KOPT-K1 (cell line): ENCODE data around the gene NDUFAF8.

Experiments
- H3K27ac ChIP-seq: fragments of 200-600 bp; sonication (generic); 2 replicates; pipeline ENCODE4 v1.5.1; 2016; ENCODE audit warnings: antibody characterized with exemption, mild to moderate bottlenecking, low read depth, low read length; ENCODE audit not compliant: poor library complexity, severe bottlenecking
- H3K36me3 ChIP-seq: fragments of 200-600 bp; sonication (generic); 2 replicates; pipeline ENCODE4 v1.5.1; 2017; ENCODE audit warnings: antibody characterized with exemption, mild to moderate bottlenecking, low read length, moderate library complexity; ENCODE audit not compliant: insufficient read depth
- H3K9me3 ChIP-seq: fragments of 200-600 bp; sonication (generic); 2 replicates; pipeline ENCODE4 v1.5.1; 2017; ENCODE audit warnings: antibody characterized with exemption, low read length, mild to moderate bottlenecking; ENCODE audit not compliant: insufficient read depth, poor library complexity, severe bottlenecking

The NDUFAF8 gene

DNA sequence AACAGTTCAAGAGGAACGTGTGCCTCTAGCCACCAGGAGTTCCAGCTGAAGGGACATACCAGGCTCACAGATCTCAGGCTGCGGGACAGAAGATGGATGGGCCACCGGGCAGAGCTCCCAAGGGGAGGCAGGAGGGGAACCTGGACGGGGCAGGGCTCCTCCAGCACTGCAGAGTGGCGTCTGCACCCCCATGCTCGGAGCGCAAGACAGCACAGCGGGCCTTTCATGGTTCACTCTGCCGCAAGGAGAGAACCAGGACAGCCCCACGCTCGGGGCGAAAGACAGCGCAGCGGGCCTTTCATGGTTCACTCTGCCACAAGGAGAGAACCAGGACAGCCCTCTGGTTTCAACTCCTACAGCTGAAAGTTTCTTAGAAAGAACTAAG, 35.3 kb downstream of the NDUFAF8 start:
- Histone ChIP-seq H3K27ac (no peak overlapping the region), H3K9me3 (no peaks in the 10 kb centered on the region), H3K36me3 (peaks cover 98% of the 10 kb centered on the region)

DNA sequence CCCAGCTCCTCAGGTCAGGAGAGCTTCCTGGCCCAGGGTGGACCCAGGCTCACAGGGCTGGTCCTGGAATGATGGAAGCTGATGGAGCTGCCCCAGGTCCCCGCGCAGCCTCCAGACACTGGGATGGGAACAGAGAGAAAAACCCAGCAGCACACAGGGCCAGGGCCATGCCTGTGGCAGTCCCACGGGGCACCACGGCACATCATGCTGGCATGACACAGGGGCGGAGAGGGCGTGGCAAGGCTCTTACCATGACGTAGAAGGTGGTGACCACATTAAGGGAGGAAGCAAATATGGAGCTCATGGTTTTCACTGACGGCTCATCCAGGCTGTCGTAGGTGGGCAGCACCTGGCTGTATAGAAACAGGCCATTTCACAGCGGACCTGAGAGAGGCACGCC, 37.7 kb downstream of the NDUFAF8 start:
- H3K36me3 ChIP-seq, result peaks cover 96% of the 10 kb centered on the region
- H3K27ac ChIP-seq, result no peak overlapping the region
- no peaks in the 10 kb centered on the region for H3K9me3 ChIP-seq

DNA sequence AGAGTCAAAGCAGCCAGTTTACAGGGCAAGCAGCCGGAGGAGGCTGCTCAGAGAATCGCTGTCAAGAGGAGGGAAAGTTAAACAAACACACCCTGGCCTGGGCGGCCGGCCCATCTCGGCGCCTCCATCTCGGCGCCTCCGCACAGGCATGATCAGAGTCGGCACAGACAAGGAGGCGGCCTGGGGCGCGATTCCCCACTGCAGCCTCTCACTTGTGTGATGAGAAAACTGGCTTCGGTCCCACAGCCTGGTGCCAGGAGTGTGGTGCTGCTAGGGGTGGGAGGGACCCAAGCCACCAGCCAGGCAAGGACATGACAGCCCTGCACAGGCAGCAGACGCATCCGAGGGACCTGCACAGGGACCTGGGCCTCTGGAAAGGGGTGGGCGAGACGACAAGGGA, 38.3 kb downstream of the NDUFAF8 start:
- Histone ChIP-seq H3K27ac (no peak overlapping the region), H3K36me3 (peaks cover 97% of the 10 kb centered on the region), H3K9me3 (no peaks in the 10 kb centered on the region)

DNA sequence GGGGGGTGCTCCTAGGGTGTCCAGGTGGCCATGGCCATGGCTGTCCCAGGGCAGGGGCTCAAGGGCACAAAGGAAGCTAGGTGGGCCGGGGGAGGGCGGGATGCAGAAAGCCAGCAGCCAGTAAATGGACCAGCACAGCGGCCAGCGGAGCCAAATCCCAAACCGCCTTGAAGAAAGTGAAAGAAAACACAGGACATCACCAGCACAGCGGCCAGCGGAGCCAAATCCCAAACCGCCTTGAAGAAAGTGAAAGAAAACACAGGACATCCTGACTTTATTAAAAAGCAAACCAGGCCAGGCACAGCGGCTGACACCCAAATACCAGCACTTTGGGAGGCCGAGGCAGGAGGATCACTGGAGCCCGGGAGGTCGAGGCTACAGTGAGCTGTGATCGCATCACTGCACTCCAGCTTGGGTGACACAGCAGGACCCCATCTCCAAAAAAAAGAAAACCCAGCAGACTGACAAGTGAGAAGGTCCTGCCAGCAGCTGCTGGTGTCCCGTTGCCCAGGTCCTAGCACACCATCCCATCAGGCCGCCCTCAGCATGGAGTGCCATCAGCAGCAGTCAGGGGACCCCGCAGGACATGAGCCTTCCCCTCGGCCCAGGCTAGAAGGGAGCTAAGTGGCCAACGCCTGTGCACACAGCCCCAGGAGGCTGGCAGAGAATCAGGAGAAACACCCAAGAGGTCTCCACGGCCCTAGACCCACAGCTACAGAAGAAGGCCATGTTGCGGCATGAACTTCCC, 39.0 kb downstream of the NDUFAF8 start:
- no peaks in the 10 kb centered on the region for H3K9me3 ChIP-seq
- H3K36me3 ChIP-seq, result peaks cover 97% of the 10 kb centered on the region
- H3K27ac ChIP-seq, result no peak overlapping the region

DNA sequence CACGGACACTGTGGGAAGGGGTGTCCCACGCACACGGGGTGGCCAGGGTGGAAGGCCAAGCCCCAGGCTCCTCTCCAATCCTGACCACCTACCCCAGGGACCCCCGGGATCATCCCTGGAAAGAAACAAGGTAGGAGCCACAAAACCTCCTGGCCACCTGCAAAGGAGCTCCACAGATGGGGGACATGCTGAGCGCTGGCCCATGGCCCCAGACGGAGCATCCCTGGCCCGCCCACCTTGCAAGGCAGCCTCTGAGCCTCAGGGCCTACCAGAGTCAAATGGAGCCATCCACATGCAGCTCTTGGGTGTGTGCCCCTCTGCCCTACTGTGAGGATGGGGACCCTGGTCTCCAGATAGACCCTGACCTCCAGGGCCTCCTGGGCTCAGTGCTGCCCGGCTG, 39.7 kb downstream of the NDUFAF8 start:
- H3K27ac ChIP-seq, result no peak overlapping the region
- peaks cover 96% of the 10 kb centered on the region for H3K36me3 ChIP-seq
- H3K9me3 ChIP-seq, result no peaks in the 10 kb centered on the region

DNA sequence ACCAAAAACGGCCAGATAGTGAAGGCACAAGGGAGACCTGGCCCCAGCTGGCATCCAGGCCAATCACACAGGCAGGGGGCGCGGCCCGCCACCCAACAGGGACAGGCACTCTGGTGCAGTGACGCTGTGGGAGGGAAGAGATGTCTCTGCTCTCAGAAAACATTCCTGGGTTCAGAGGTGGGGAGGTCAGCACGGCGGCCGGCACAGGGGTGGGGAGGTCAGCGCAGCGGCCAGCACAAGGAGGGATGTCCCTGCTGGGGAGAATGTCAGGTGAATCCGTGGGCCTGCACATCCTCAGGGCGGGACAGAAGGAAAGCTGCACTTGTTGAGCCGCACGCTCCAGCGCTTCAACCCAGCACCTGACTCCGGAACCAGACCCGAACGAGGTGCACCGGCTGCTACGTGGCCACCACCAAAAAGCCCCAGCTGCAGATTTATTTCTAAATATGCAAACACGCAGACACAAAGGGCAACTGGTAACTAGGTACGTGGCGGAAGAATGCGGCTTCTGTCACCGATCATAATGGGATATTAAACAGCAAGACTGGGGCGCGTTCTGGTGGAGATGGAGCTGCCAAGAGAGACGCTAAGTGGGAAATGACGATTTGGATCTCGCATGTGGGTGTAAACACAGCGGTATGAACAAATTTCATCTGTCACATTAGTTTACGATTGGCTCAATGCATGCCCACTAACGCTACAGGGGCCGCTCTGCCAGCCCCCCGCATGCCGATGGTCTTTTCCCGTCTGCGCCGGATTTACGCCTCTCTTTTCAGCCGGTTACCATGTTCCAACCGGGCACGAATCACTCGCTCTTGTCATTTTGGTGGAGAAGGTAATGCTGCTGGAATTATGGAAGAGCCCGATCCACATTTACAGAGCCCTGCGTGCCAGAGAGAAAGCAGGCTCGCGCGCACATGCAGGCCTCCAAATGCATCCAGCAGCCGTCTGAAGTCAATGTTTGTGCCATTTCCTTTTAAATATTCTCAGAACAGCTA, 40.5 kb downstream of the NDUFAF8 start:
- peaks cover 96% of the 10 kb centered on the region for H3K36me3 ChIP-seq
- no peaks in the 10 kb centered on the region for H3K9me3 ChIP-seq
- no peak overlapping the region for H3K27ac ChIP-seq

DNA sequence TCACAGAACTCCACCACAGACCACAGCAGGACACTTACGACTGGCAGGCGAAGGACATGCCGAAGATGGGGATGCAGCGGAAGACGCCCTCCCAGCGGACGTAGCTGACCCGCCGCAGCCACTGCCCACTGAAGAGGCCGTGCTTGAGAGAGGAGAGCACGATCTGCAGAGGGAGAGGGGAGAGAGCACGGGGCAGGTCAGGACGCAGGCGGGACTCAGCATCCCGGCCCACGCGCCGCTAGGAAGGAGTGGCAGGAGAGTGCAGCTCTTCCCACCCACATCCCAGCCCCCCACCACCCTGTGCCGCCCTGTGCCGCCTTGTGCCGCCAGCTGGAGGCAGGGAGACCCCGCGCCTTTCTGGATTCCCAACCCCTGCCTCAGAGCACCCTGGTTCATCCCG, 41.5 kb downstream of the NDUFAF8 start:
- H3K36me3 ChIP-seq, result peaks cover 90% of the 10 kb centered on the region
- no peaks in the 10 kb centered on the region for H3K9me3 ChIP-seq
- no peak overlapping the region for H3K27ac ChIP-seq

DNA sequence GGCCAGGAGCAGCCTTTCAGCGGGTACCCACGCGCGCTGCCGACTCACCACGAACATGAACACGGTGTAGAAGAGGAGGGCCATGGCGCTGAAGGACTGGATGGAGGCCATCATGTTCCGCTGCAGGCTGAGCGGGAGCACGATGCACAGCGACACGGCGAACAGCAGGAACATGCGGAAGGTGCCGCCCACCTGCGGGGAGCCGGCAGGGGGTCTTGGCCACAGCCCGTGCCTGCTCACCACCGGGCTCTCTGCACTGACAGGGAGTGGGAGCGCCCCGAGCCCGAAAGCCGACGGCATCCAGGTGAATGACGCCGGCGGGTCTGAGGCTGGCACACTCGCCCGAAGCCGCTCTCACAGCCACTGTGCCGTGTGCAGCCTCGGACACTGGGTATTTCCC, 43.0 kb downstream of the NDUFAF8 start:
- Histone ChIP-seq H3K9me3 (no peaks in the 10 kb centered on the region), H3K36me3 (peaks cover 86% of the 10 kb centered on the region), H3K27ac (no peak overlapping the region)

DNA sequence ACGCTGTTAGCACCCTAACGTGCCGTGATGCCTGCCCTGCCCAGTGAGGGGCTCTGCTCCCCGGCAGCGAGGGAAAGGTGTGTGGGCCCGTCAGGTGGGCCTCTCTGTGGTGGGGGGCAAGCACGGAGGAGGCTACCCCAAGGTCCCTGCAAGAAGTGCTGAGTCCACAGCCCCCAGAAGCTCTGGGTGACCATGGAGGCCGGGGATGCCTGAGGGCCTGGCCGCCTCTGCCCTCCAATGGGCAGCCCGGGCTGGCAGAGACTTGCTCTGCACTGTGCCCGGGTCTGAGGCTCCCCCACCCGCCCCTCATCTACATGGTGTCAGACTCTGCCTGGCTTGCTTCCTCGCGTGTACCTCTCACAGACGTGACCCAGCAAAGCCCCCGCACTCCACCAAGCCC, 43.8 kb downstream of the NDUFAF8 start:
- Histone ChIP-seq H3K9me3 (no peaks in the 10 kb centered on the region), H3K36me3 (peaks cover 86% of the 10 kb centered on the region), H3K27ac (no peak overlapping the region)

DNA sequence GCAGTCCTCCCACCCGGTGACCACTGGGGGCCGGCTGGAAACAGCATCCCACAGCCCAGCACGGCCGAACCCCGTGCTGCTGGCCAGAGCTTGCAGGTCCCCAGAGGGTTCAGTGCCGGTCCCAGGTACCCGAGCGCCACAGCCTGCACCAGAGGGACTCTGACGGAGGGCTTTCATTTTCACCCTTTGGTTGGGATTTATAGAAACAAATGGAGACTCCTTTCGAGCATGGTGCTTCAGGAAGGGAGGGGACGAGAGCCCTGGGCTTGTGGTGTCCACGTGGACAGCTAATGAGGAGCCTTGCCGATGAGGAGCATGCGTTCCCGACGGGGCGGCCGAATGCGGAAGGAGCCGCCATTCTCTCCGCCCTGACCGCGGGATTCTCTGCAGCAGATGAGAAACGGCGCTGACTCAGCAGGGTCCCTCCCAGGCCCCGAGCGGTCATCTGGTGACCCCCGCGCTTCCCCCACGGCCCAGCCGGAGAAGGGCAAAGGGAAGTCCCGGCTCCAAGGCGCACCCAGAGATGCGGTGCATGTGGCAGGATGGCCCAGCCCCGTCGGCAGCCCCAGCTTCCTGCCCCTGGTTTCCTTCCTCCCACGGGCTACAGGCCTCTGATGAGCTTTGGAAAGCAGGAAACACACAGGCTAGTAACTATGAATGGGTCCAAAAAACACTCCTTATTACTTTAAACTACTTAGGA, 46.2 kb downstream of the NDUFAF8 start:
- Histone ChIP-seq H3K36me3 (peaks cover 86% of the 10 kb centered on the region), H3K9me3 (no peaks in the 10 kb centered on the region), H3K27ac (peak overlapping the region; percentile 56)

DNA sequence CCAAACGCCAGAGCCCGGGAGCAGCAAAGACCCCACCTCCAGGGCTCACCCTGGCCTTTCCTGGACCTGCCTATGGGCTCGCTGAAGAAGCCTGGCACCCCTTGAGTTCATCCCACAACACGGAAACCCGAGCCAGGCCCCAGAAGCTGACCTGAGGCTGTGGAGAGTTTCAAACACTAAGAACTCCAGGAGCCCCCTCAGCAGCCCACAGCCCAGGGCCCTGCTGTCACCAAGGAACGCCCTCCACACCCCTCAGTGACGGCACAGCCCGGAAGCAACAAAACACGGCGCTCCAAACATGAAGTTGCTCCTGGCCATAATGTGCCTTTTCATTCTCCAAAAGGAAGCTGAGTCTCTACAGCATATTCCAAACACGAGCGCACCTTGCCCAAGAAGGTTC, 46.8 kb downstream of the NDUFAF8 start:
- Histone ChIP-seq H3K36me3 (peaks cover 83% of the 10 kb centered on the region), H3K27ac (peak overlapping the region; percentile 56), H3K9me3 (no peaks in the 10 kb centered on the region)

DNA sequence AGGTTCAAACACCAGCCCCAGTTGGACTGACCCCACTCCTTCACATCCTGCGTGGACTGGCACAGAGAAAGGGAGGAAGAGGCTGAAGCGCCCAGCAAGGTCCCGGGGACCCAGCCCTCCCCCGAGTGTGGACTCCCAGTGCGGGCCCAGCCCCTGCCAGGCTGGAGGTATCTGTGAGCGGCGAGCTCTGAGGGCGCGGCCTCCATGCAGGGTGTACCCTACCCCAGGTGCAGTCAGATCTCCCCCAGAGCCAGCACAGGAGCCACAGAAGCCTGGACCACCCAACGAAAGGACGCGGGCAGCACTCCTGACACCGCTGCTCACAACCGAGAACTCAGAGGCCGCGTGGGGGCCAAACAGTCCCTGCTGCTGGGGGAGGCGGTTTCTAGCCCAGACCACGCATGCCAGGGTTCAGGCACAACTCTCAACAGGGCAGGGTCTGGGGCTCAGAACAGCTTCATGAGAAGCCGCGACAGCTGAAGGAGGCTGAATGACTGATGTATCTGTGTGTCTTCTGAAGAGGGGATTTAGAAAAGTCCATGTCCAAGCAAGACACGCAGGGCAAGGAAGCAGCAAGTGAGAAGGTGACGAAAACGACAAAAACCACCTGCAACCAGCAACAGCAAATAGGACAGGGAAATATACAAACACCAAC, 47.5 kb downstream of the NDUFAF8 start:
- Histone ChIP-seq H3K27ac (peak overlapping the region; percentile 56), H3K36me3 (peaks cover 78% of the 10 kb centered on the region), H3K9me3 (no peaks in the 10 kb centered on the region)

DNA sequence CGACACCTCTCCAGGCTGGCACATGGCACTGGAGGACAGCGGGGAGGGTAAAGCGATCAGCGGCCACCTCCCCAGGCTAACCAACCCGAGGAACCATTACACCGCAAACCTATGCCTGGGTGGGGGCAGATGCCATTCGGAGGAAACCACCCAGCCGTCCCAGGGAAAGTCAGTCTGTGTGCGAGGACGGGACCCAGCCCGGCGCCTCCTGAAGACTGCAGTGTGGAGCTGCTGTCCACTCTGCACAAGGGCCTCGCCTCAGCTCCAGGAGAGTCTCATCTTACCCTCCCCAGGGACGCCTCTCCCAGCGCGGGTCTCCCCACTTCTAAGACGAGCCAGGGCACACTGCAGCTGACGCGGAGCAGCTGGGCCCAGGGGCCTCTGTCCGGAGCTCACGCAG, 48.0 kb downstream of the NDUFAF8 start:
- Histone ChIP-seq H3K27ac (peak overlapping the region; percentile 6), H3K9me3 (no peaks in the 10 kb centered on the region), H3K36me3 (peaks cover 73% of the 10 kb centered on the region)

DNA sequence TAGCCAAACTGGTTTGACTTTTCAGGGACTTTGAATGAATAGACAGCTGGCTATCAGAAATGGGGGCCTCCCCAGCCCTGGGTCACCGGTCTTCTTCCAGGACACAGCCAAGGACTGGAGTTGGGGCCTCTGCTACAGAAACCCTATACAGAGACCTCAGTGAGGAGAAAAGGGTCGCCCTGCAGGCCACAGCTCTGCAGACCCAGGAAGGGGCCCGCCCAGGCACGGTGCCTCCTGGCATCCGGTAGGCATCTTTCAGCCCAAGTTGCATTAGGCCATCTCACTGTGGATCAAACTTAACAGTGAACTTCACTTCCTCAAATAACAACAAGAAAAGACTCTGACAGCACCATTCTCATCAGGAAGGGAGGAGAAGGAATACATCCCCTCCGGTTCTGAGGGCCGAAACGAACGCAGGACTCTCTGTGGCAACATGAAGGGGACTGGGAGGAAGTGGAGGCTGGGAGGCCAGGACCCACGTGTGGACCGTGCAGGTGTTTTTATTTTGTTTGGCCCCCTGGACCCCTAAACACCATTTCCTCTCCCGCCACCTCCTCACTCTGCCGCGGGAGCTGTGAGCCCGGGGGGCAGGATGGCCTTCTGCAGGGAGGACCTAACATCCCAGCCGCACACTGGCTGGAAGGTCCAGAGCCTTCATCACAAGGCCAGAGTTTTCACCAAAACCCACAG, 48.8 kb downstream of the NDUFAF8 start:
- Histone ChIP-seq H3K27ac (no peak overlapping the region), H3K9me3 (no peaks in the 10 kb centered on the region), H3K36me3 (peaks cover 66% of the 10 kb centered on the region)
